Neural cell (in vitro differentiated cells): Measurements from ENCODE around the gene OSBPL8. TPM values are rescaled to one million over a fixed set of nuclear protein-coding genes. Genes with fewer than 3 reads are reported as not detected.
A peak's percentile ranks its signal among the peaks of the same experiment; 100 is the strongest.

Experiments
- H2AFZ ChIP-seq: fragments of 200-600, 300-800 bp; sonication (generic), shearing (Covaris generic); 2 replicates; pipeline ENCODE4 v1.6.0; 2014; ENCODE audit warnings: low read depth, mild to moderate bottlenecking, antibody characterized with exemption, low read length, moderate library complexity
- H3F3A ChIP-seq: fragments of 200-600 bp; shearing (Covaris generic); 2 replicates; pipeline ENCODE4 v1.6.1; 2016; ENCODE audit warnings: mild to moderate bottlenecking, moderate library complexity, mixed read lengths, antibody characterized with exemption, low read length; ENCODE audit not compliant: insufficient read depth, poor library complexity, severe bottlenecking
- H3K27ac ChIP-seq: fragments of 200-600, 300-800 bp; sonication (generic), shearing (Covaris generic); 2 replicates; pipeline ENCODE4 v1.5.1; 2014; ENCODE audit warnings: mild to moderate bottlenecking, low read length, moderate library complexity
- H3K27me3 ChIP-seq: fragments of 300-800, 200-600 bp; sonication (generic), shearing (Covaris generic); 2 replicates; pipeline ENCODE4 v1.6.0; 2014; ENCODE audit warnings: mild to moderate bottlenecking, low read depth, low read length, moderate library complexity; ENCODE audit not compliant: insufficient read depth
- H3K36me3 ChIP-seq: fragments of 300-800, 200-600 bp; sonication (generic), shearing (Covaris generic); 2 replicates; pipeline ENCODE4 v1.5.1; 2014; ENCODE audit warnings: mild to moderate bottlenecking, antibody characterized with exemption, low read length, moderate library complexity; ENCODE audit not compliant: insufficient read depth
- H3K4me2 ChIP-seq: fragments of 300-800, 200-600 bp; sonication (generic), shearing (Covaris generic); 2 replicates; pipeline ENCODE4 v1.6.0; 2014; ENCODE audit warnings: mild to moderate bottlenecking, low read length
- H3K4me3 ChIP-seq: fragments of 300-800, 200-600 bp; sonication (generic), shearing (Covaris generic); 2 replicates; pipeline ENCODE4 v1.5.1; 2014; ENCODE audit warnings: mild to moderate bottlenecking, low read length, moderate library complexity
- H3K79me2 ChIP-seq: fragments of 200-600 bp; shearing (Covaris generic); replicated peaks from 2 replicates; pipeline ENCODE4 v1.6.0; 2014; ENCODE audit warnings: mild to moderate bottlenecking, low read length, moderate library complexity; ENCODE audit not compliant: insufficient read depth
- H3K9ac ChIP-seq: fragments of 300-800, 200-600 bp; sonication (generic), shearing (Covaris generic); 2 replicates; pipeline ENCODE4 v1.6.1; 2016; ENCODE audit warnings: mild to moderate bottlenecking, low read length, mixed read lengths
- H3K9me2 ChIP-seq: fragments of 200-600 bp; shearing (Covaris generic); 2 replicates; pipeline ENCODE4 v1.6.1; 2016; ENCODE audit warnings: mild to moderate bottlenecking, low read length, mixed read lengths; ENCODE audit not compliant: insufficient read depth
- H3K9me3 ChIP-seq: fragments of 200-600, 300-800 bp; sonication (generic), shearing (Covaris generic); 2 replicates; pipeline ENCODE4 v1.6.1; 2016; ENCODE audit warnings: mild to moderate bottlenecking, mixed run types, low read length, moderate library complexity, mixed read lengths
- H4K20me1 ChIP-seq: fragments of 200-600 bp; shearing (Covaris generic); 2 replicates; pipeline ENCODE4 v1.6.1; 2016; ENCODE audit warnings: mild to moderate bottlenecking, mixed run types; ENCODE audit not compliant: insufficient read depth
- EP300 ChIP-seq: fragments of 450-650 bp; conservative IDR thresholded peaks from 2 replicates; pipeline ENCODE4 v1.6.1; 2014; ENCODE audit warnings: antibody characterized with exemption, mild to moderate bottlenecking, moderate library complexity; ENCODE audit not compliant: poor library complexity, severe bottlenecking
- EZH2 ChIP-seq: fragments of 200-600, 300-800 bp; shearing (Covaris generic), sonication (generic); IDR thresholded peaks from 2 replicates; pipeline ENCODE4 v1.6.1; 2014; ENCODE audit warnings: antibody characterized with exemption, low read length, borderline replicate concordance, mild to moderate bottlenecking; ENCODE audit not compliant: insufficient read depth, poor library complexity, severe bottlenecking
- MXI1 ChIP-seq: fragments of 450-650 bp; conservative IDR thresholded peaks from 2 replicates; pipeline ENCODE4 v1.6.1; 2014; ENCODE audit warnings: antibody characterized with exemption, mild to moderate bottlenecking; ENCODE audit not compliant: poor library complexity, severe bottlenecking
- POLR2AphosphoS5 ChIP-seq: IDR thresholded peaks from 2 replicates; pipeline ENCODE4 v1.6.1; 2012
- RAD21 ChIP-seq: fragments of 450-650 bp; conservative IDR thresholded peaks from 2 replicates; pipeline ENCODE4 v1.6.1; 2014; ENCODE audit warnings: antibody characterized with exemption, mild to moderate bottlenecking, moderate library complexity
- SMC3 ChIP-seq: fragments of 450-650 bp; conservative IDR thresholded peaks from 2 replicates; pipeline ENCODE4 v1.6.1; 2014; ENCODE audit warnings: antibody characterized with exemption, mild to moderate bottlenecking, moderate library complexity; ENCODE audit not compliant: poor library complexity
- TAF1 ChIP-seq: IDR thresholded peaks from 2 replicates; pipeline ENCODE4 v1.6.1; 2012; ENCODE audit warnings: low read depth
- polyA plus RNA-seq: library from polyadenylated mRNA; depleted of rRNA; stranded (reverse); fragments of >200 nt; gene quantifications from 2 replicates; pipeline ENCODE4 v1.2.3, GENCODE V29; 2014
- TF ChIP-seq, protein P1 (sequence below): IDR thresholded peaks from 2 replicates; pipeline ENCODE4 v1.6.1; 2012; ENCODE audit warnings: borderline replicate concordance
- TF ChIP-seq, protein P2 (sequence below): fragments of 450-650 bp; IDR thresholded peaks from 2 replicates; pipeline ENCODE4 v1.5.1; 2014; ENCODE audit warnings: antibody characterized with exemption, mild to moderate bottlenecking, moderate library complexity; ENCODE audit not compliant: poor library complexity, severe bottlenecking

OSBPL8 gene
- polyA plus RNA-seq, 1 donor from 2014 or later, result 126 TPM

DNA sequence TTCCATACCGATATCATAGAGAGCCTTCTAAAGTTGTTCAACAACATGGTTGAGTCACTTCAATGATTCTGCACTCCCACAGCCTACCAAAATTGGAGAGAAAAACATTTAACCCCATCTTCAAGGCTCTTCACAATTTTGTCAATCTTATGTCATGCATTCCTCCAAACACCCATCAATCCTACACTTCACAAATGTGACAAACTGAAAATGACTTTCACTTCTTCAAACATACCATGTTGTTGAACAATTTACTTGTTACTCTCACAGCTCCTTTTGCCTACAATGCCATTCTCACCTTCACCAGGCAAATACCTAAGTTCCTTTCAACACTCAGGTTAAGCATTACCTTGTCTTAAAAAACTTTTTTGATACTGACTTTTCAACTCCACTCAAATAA, 88.0 kb downstream of the OSBPL8 start:
- TF ChIP-seq POLR2AphosphoS5 (no peak), EP300 (no peak), RAD21 (no peak), MXI1 (no peak), SMC3 (no peak), EZH2 (no peak), TAF1 (no peak)
- TF ChIP-seq, protein P1, sequence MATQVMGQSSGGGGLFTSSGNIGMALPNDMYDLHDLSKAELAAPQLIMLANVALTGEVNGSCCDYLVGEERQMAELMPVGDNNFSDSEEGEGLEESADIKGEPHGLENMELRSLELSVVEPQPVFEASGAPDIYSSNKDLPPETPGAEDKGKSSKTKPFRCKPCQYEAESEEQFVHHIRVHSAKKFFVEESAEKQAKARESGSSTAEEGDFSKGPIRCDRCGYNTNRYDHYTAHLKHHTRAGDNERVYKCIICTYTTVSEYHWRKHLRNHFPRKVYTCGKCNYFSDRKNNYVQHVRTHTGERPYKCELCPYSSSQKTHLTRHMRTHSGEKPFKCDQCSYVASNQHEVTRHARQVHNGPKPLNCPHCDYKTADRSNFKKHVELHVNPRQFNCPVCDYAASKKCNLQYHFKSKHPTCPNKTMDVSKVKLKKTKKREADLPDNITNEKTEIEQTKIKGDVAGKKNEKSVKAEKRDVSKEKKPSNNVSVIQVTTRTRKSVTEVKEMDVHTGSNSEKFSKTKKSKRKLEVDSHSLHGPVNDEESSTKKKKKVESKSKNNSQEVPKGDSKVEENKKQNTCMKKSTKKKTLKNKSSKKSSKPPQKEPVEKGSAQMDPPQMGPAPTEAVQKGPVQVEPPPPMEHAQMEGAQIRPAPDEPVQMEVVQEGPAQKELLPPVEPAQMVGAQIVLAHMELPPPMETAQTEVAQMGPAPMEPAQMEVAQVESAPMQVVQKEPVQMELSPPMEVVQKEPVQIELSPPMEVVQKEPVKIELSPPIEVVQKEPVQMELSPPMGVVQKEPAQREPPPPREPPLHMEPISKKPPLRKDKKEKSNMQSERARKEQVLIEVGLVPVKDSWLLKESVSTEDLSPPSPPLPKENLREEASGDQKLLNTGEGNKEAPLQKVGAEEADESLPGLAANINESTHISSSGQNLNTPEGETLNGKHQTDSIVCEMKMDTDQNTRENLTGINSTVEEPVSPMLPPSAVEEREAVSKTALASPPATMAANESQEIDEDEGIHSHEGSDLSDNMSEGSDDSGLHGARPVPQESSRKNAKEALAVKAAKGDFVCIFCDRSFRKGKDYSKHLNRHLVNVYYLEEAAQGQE, result no peak
- TF ChIP-seq, protein P2, sequence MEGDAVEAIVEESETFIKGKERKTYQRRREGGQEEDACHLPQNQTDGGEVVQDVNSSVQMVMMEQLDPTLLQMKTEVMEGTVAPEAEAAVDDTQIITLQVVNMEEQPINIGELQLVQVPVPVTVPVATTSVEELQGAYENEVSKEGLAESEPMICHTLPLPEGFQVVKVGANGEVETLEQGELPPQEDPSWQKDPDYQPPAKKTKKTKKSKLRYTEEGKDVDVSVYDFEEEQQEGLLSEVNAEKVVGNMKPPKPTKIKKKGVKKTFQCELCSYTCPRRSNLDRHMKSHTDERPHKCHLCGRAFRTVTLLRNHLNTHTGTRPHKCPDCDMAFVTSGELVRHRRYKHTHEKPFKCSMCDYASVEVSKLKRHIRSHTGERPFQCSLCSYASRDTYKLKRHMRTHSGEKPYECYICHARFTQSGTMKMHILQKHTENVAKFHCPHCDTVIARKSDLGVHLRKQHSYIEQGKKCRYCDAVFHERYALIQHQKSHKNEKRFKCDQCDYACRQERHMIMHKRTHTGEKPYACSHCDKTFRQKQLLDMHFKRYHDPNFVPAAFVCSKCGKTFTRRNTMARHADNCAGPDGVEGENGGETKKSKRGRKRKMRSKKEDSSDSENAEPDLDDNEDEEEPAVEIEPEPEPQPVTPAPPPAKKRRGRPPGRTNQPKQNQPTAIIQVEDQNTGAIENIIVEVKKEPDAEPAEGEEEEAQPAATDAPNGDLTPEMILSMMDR, result no peak
- H3F3A ChIP-seq, result no peaks in the 10 kb centered on the region

DNA sequence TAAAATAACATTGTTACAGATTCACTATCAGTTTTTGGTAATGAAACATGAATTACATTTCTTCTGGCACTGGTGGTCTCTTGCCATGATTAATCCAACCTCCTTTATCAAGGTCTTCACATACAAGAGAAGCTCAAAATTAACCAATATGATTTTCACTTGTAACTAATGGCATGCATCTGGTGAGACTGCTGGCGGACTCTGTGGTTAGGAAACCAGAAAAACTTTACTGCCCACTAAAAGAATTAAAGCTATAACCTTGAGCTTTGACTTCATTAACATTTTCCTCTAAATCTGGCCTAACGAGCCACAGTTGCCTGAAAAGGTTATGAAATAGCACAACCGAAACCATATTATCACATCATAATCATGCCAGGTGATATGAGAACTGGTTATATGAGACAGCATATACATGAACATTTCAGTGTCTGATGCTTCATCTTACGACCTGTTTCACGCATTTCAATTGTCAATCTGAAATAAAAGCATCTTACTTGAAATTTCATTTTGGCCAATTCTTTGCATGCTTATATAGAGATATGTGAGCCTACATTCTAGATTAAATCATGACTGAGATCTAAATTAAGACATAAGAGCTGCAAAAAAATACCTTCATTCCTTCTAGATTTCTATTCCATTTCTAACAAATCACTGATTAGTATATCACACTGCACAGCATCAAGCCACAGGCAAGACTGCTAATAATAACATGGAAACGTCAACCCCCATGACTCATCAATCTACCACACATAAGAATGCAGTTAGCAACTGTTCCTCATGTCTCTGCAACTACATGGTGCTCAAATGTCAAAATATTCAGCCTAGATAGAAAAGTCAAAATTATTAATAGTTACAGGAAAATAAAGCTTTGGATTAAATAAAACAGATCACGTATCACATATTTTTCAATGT, 89.3 kb downstream of the OSBPL8 start:
- H3K9me3 ChIP-seq, result no peaks in the 10 kb centered on the region
- peak overlapping the region; percentile 50 for H3K27ac ChIP-seq
- H3K36me3 ChIP-seq, result no peaks in the 10 kb centered on the region
- peak overlapping the region; percentile 42 for H3K4me2 ChIP-seq
- TF ChIP-seq EP300 (no peak), POLR2AphosphoS5 (no peak), RAD21 (no peak), SMC3 (no peak)
- TF ChIP-seq, protein P2, result no peak
- TF ChIP-seq, protein P1, result no peak
- H3K9ac ChIP-seq, result peak overlapping the region; percentile 21
- peak overlapping the region; percentile 28 for H3K4me3 ChIP-seq
- H3K79me2 ChIP-seq, result peaks cover 9% of the 10 kb centered on the region
- H2AFZ ChIP-seq, result no peak overlapping the region
- no peaks in the 10 kb centered on the region for H3K27me3 ChIP-seq
- H4K20me1 ChIP-seq, result no peaks in the 10 kb centered on the region
- H3F3A ChIP-seq, result no peaks in the 10 kb centered on the region
- H3K9me2 ChIP-seq, result no peaks in the 10 kb centered on the region

More for the DNA sequence above, 88.0 kb downstream of the OSBPL8 start:
- H3K4me2 ChIP-seq, result no peak overlapping the region
- H3K27ac ChIP-seq, result no peak overlapping the region
- no peaks in the 10 kb centered on the region for H3K9me3 ChIP-seq
- H3K27me3 ChIP-seq, result no peaks in the 10 kb centered on the region
- H3K4me3 ChIP-seq, result no peak overlapping the region
- no peaks in the 10 kb centered on the region for H3K9me2 ChIP-seq
- no peak overlapping the region for H3K9ac ChIP-seq
- no peaks in the 10 kb centered on the region for H3K36me3 ChIP-seq
- no peaks in the 10 kb centered on the region for H4K20me1 ChIP-seq
- no peak overlapping the region for H2AFZ ChIP-seq
- H3K79me2 ChIP-seq, result peaks cover 13% of the 10 kb centered on the region
